ENCODE data around the gene LYPD3.
"Not testable (repeated sequence)": the region's sequence is repeated elsewhere in the genome, so short reads cannot be mapped to it uniquely, and the experiment has no call there.

Gene LYPD3

GRCh38 chr19:43465468-43466120, at the start of gene LYPD3:
Gene LYPD3, minus strand, starts transcription at chr19:43465608. Its CDS starts 37 bp downstream, at chr19:43465571.
- DNase-seq, result no peak

- not testable (repeated sequence) for DNase-seq
Observed at GRCh38 chr19:43512399-43512798, 47.0 kb upstream of the LYPD3 start.

- no peak for DNase-seq
Observed at GRCh38 chr19:43511324-43511723, 45.9 kb upstream of the LYPD3 start.

- no peak for DNase-seq
Observed at GRCh38 chr19:43510713-43511112, 45.3 kb upstream of the LYPD3 start.

GRCh38 chr19:43507880-43508279, 42.5 kb upstream of the LYPD3 start:
- no peak for DNase-seq

GRCh38 chr19:43506629-43507028, 41.2 kb upstream of the LYPD3 start:
- DNase-seq, result no peak

- DNase-seq, result no peak
Observed at GRCh38 chr19:43505941-43506340, 40.5 kb upstream of the LYPD3 start.

- no peak for DNase-seq
Observed at GRCh38 chr19:43505186-43505456, 39.7 kb upstream of the LYPD3 start.

GRCh38 chr19:43504426-43505185, 39.2 kb upstream of the LYPD3 start, which contains the start of gene PHLDB3:
Gene PHLDB3, minus strand, starts transcription at chr19:43504746. Its CDS starts 628 bp downstream, at chr19:43504118.
- peak; percentile 49 for DNase-seq

- DNase-seq, result peak; percentile 100
Observed at GRCh38 chr19:43503501-43504425, 38.4 kb upstream of the LYPD3 start.

GRCh38 chr19:43502419-43502976, 37.1 kb upstream of the LYPD3 start:
- no peak for DNase-seq

- no peak for DNase-seq
Observed at GRCh38 chr19:43501661-43502418, 36.4 kb upstream of the LYPD3 start.

- DNase-seq, result no peak
Observed at GRCh38 chr19:43499042-43499441, 33.6 kb upstream of the LYPD3 start.

- DNase-seq, result no peak
Observed at GRCh38 chr19:43498233-43498842, 32.9 kb upstream of the LYPD3 start.

- DNase-seq, result no peak
Observed at GRCh38 chr19:43496960-43497359, 31.6 kb upstream of the LYPD3 start.

GRCh38 chr19:43495082-43495481, 29.7 kb upstream of the LYPD3 start:
- DNase-seq, result no peak

- no peak for DNase-seq
Observed at GRCh38 chr19:43490759-43491158, 25.4 kb upstream of the LYPD3 start.

- no peak for DNase-seq
Observed at GRCh38 chr19:43489979-43490599, 24.7 kb upstream of the LYPD3 start.

GRCh38 chr19:43489310-43489709, 23.9 kb upstream of the LYPD3 start:
- DNase-seq, result no peak

- no peak for DNase-seq
Observed at GRCh38 chr19:43488179-43488578, 22.8 kb upstream of the LYPD3 start.

- DNase-seq, result no peak
Observed at GRCh38 chr19:43486412-43486811, 21.0 kb upstream of the LYPD3 start.
